ENCODE results near the gene RNF130. TPM values are rescaled to one million over a fixed set of nuclear protein-coding genes. Genes with fewer than 3 reads are reported as not detected.

RNF130 gene
- total RNA-seq, 1 donor = 128 TPM

- peaks cover 30% of the 10 kb centered on the region for H3K4me1 ChIP-seq (ENCODE audit: insufficient read depth, low read length)
- H3K27me3 ChIP-seq (ENCODE audit: insufficient read depth, low read length) = no peaks in the 10 kb centered on the region
- H3K9me3 ChIP-seq (ENCODE audit: low read depth, low read length) = no peaks in the 10 kb centered on the region
- peak within 1 kb of the TSS; percentile 44 for H3K4me3 ChIP-seq (ENCODE audit: low read length)
Observed at GRCh38 chr5:179907556-179908324, 163.8 kb downstream of the RNF130 start, which contains the start of gene TBC1D9B. TSS of gene TBC1D9B (minus strand) at chr5:179907897. CDS start at chr5:179907821, 76 bp downstream.

GRCh38 chr5:179906795-179907555 lies 164.6 kb downstream of the RNF130 start:
- H3K27me3 ChIP-seq (ENCODE audit: insufficient read depth, low read length) = no peaks in the 10 kb centered on the region
- H3K9me3 ChIP-seq (ENCODE audit: low read depth, low read length) = no peaks in the 10 kb centered on the region
- peak overlapping the region; percentile 44 for H3K4me3 ChIP-seq (ENCODE audit: low read length)
- peaks cover 30% of the 10 kb centered on the region for H3K4me1 ChIP-seq (ENCODE audit: insufficient read depth, low read length)

GRCh38 chr5:179906294-179906794 lies 165.2 kb downstream of the RNF130 start:
- H3K4me1 ChIP-seq (ENCODE audit: insufficient read depth, low read length) = peaks cover 30% of the 10 kb centered on the region
- no peak overlapping the region for H3K4me3 ChIP-seq (ENCODE audit: low read length)
- H3K27me3 ChIP-seq (ENCODE audit: insufficient read depth, low read length) = no peaks in the 10 kb centered on the region
- H3K9me3 ChIP-seq (ENCODE audit: low read depth, low read length) = no peaks in the 10 kb centered on the region

- H3K4me1 ChIP-seq (ENCODE audit: insufficient read depth, low read length) = peaks cover 30% of the 10 kb centered on the region
- H3K9me3 ChIP-seq (ENCODE audit: low read depth, low read length) = no peaks in the 10 kb centered on the region
- no peaks in the 10 kb centered on the region for H3K27me3 ChIP-seq (ENCODE audit: insufficient read depth, low read length)
- H3K4me3 ChIP-seq (ENCODE audit: low read length) = no peak overlapping the region
Observed at GRCh38 chr5:179905161-179905560, 166.4 kb downstream of the RNF130 start.

Other genes with a start within 250 kb of the RNF130 start
- gene MRNIP, start 212.9 kb downstream of the RNF130 start, total RNA-seq = 13.2 TPM
- gene TBC1D9B, start 163.9 kb downstream of the RNF130 start, total RNA-seq = 36.2 TPM
- not detected for gene RASGEF1C, start 137.5 kb upstream of the RNF130 start, total RNA-seq
- gene MAPK9, start 220.3 kb upstream of the RNF130 start, total RNA-seq = 36.0 TPM

Data from mononuclear cell (primary cell).